ENCODE data around the gene DOK6.
"Not testable (repeated sequence)": the region's sequence is repeated elsewhere in the genome, so short reads cannot be mapped to it uniquely, and the experiment has no call there.

DOK6 gene

DNA sequence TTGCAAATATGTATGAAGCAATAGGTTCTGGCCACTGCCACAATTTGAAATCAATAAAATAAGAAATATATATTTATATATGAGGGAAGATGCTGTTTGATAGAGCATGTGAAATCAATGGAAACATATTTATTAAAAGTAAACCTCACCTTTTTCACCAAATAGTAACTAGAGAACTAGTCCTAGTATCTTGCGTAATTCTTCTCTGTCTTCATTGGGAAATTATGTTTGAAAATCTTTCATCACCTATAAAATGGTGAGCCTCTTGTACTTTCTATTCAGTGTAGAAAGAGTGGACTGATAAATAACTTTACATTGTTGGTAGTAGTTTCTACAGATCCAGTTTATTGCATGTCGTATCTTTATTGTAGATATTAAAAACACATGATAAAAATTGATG lies 444.0 kb downstream of the DOK6 start:
- Mint-ChIP-seq H3K27ac (no peak overlapping the region), H3K4me1 (ENCODE audit: low read depth in 2 of 2) (no peaks in the 10 kb centered on the region), H3K9me3 (no peaks in the 10 kb centered on the region), H3K27me3 (no peaks in the 10 kb centered on the region), H3K36me3 (ENCODE audit: insufficient read depth) (peaks cover 12% of the 10 kb centered on the region), H3K4me3 (no peak overlapping the region)
- ATAC-seq (replicated peaks) (no peak), DNase-seq (no peak)

DNA sequence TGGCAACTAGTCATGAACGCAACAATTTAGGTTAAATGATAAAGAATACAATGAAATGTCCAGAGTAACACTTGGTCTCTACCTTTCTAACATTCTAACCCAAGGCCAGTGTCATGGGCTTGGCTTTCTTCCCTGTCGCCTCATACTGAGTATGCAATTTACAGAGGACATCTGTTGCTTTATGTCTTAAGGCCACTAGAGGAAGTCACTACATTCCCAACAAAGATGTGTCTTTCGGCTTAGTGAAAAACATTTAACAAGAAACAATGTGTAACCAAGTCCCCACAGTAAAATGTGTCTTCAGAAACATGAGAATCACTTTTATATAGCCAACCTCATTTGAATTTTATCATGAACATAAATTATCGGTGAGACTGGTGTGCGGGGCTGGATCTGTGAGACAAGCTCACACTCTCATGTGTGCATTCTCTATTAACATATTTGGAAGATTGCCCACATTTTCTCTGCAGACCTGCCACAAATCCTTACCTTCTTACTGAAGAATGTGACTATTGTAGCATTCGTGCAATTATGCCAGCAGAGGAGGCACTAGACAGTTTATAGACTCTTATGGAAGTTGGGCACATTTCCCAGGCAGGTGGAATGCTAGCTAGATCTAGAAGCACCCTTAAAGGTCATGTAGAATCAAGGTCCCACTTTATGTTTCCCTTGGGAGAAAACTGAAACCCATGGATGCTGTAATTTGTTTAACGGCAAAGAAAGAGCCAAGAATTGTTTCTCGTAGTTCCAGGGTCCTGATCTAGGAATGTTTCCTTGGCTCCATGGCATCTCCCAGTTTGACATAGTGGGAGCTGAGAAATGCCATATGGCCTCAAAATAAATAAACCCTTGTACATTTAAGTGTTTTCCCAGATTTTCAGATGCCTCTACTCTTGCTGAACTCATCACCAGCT lies 445.2 kb downstream of the DOK6 start:
- H3K4me3 Mint-ChIP-seq: no peak overlapping the region
- no peak for ATAC-seq (replicated peaks)

DNA sequence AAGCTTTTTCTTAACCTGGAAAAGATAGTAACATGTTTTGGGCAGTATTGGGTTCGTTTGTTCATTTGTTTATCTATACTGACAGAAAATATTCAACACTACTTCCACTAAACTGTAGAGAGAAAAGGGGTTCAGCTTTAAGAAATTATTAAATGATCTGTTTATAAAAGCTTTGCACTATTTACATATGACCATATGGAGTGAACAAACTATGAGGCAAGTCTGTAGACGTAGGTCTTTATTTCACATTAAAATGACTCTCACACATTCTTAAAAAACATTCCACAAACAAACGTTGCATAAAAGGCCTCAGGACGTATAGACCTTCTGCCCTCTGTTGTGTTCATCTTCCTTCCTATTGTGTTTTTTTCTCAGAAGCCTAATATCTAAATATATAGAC lies 452.4 kb downstream of the DOK6 start:
- no peak for ATAC-seq (replicated peaks)
- H3K36me3 Mint-ChIP-seq (ENCODE audit: insufficient read depth): peaks cover 15% of the 10 kb centered on the region
- H3K27ac Mint-ChIP-seq: no peak overlapping the region

More for the DNA sequence above, 445.2 kb downstream of the DOK6 start:
- Mint-ChIP-seq H3K27me3 (no peaks in the 10 kb centered on the region), H3K36me3 (ENCODE audit: insufficient read depth) (peaks cover 4% of the 10 kb centered on the region), H3K9me3 (no peaks in the 10 kb centered on the region), H3K27ac (no peak overlapping the region), H3K4me1 (ENCODE audit: low read depth in 2 of 2) (no peaks in the 10 kb centered on the region)
- no peak for DNase-seq

DNA sequence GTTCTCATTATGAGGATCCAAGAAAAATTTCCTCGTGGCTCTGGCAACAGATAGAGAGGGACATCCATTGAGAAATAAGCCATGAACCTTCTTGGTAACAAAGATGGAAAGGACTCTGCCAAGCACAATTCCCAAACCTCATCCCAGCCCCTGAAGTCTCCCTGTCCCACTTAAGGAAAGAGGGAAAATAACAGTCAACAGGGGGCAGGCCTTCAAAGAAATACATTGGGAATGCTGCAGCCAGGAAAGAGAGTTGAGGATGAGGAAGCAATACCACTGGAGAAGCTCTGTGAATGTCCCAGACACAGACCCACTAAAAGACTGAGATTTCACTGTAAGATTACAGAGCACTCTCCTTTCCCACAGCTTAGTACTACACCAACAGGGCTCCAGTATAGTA lies 453.8 kb downstream of the DOK6 start:
- Mint-ChIP-seq H3K4me1 (ENCODE audit: low read depth in 2 of 2) (peaks cover 0 to 3% of the 10 kb centered on the region in 2 donors), H3K27me3 (no peaks in the 10 kb centered on the region), H3K27ac (no peak overlapping the region), H3K36me3 (ENCODE audit: insufficient read depth) (peaks cover 18% of the 10 kb centered on the region), H3K4me3 (no peak overlapping the region), H3K9me3 (no peaks in the 10 kb centered on the region)
- ATAC-seq (replicated peaks): no peak
- no peak for DNase-seq

More for the DNA sequence above, 452.4 kb downstream of the DOK6 start:
- peaks cover 0 to 3% of the 10 kb centered on the region in 2 donors for H3K4me1 Mint-ChIP-seq (ENCODE audit: low read depth in 2 of 2)
- DNase-seq: no peak
- no peaks in the 10 kb centered on the region for H3K9me3 Mint-ChIP-seq
- no peaks in the 10 kb centered on the region for H3K27me3 Mint-ChIP-seq
- H3K4me3 Mint-ChIP-seq: no peak overlapping the region

DNA sequence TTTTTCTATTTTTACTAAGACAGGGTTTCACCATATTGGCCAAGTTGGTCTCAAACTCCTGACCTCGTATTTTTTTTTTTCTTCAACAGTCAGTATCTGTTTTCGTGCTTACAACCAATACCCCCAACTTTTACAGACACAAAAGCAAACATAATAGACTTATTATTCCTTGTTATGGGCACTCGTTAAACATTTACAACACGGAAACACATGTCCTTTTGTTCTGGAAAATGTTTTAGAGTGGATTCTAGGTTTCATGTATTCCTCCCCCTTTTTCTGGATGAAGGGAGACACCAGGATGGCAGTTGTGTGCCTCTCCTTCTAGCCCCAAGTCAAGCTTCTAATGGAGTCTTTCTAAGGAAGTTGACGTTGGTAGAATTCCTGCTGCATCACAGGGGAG lies 458.2 kb downstream of the DOK6 start:
- Mint-ChIP-seq H3K27me3 (no peaks in the 10 kb centered on the region), H3K36me3 (ENCODE audit: insufficient read depth) (peaks cover 33% of the 10 kb centered on the region), H3K4me3 (no peak overlapping the region), H3K4me1 (ENCODE audit: low read depth in 2 of 2) (no peaks in the 10 kb centered on the region), H3K27ac (no peak overlapping the region), H3K9me3 (no peaks in the 10 kb centered on the region)
- DNase-seq (no peak), ATAC-seq (replicated peaks) (no peak)

DNA sequence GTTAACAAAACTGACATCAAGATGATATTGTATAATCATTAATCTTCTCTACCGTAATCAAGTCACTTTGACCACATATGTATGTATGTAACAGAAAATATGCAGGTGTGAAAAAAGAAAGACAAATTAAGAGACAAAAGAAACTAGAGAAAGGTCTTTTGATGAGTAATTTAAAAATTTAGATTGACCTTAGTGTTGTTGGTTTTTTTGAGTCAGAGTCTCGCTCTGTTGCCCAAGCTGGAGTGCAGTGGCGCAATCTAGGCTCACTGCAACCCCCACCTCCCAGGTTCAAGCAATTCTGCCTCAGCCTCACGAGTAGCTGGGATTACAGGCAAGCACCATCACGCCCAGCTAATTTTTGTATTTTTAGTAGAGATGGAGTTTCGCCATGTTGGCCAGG lies 464.1 kb downstream of the DOK6 start:
- ATAC-seq (replicated peaks); H3K4me1 Mint-ChIP-seq (ENCODE audit: low read depth in 2 of 2); H3K27me3 Mint-ChIP-seq; H3K4me3 Mint-ChIP-seq; H3K27ac Mint-ChIP-seq; H3K9me3 Mint-ChIP-seq; DNase-seq: not testable (repeated sequence)
- peaks cover 37% of the 10 kb centered on the region for H3K36me3 Mint-ChIP-seq (ENCODE audit: insufficient read depth)

DNA sequence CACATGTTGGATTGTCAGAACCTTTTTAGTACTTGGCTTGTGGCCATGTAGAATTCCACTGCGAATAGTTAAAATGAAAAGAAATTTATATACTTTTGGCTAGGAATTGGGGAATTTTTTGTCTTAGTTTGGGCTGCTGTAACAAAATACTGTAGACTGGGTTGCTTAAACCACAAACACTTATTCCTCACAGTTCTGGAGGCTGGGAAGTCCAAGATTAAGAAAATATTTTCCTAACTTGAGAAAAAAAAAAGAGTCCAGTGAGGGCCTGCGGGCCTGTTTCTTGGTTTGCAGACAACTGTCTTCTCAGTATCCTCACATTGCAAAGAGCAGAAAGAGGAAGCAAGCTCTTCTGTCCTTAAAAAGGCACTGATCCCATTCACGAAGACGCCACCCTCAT lies 465.1 kb downstream of the DOK6 start:
- DNase-seq (no peak), ATAC-seq (replicated peaks) (no peak)
- Mint-ChIP-seq H3K36me3 (ENCODE audit: insufficient read depth) (peaks cover 41% of the 10 kb centered on the region), H3K27ac (no peak overlapping the region), H3K4me3 (no peak overlapping the region), H3K27me3 (no peaks in the 10 kb centered on the region), H3K4me1 (ENCODE audit: low read depth in 2 of 2) (peaks cover 0 to 5% of the 10 kb centered on the region in 2 donors), H3K9me3 (no peaks in the 10 kb centered on the region)

DNA sequence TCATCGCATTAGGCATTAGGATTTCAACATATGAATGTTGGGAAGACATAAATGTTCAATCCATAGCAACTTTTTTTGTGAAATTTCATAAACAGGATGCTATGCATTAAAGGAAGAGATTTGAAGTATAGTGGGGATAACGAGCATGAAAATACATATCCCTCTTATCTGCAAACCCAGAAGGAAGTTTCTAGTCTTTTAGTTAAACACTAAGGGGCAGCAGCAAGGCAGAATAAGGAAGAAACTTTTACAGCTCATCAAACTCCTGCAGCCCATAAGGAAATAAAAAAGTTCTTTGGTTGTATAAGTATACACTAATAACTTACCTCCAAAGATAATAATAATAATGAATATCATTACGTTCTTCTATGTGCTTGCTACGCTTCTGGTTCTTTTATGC lies 465.5 kb downstream of the DOK6 start:
- DNase-seq (no peak), ATAC-seq (replicated peaks) (no peak)
- Mint-ChIP-seq H3K27me3 (no peaks in the 10 kb centered on the region), H3K4me3 (no peak overlapping the region), H3K9me3 (no peaks in the 10 kb centered on the region), H3K4me1 (ENCODE audit: low read depth in 2 of 2) (peaks cover 0 to 5% of the 10 kb centered on the region in 2 donors), H3K27ac (no peak overlapping the region), H3K36me3 (ENCODE audit: insufficient read depth) (peaks cover 46% of the 10 kb centered on the region)

DNA sequence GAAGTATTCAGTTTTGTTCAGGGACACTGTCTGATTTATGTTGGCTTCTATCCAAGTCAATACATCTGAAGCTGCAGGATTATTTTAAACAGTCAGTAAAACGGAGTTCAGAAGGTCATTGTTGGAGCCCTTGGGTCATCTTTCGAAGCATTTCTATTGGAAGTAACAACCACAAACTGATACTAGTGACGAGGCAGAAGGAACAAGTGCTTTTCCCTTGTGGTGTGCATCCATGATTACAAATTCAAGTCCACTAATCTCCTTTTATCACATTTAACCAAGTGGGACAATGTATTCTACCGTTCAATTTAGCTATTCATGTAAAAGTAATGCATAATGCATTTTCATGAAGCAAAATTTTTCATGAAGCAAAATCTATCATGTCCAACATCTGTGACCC lies 470.0 kb downstream of the DOK6 start:
- DNase-seq: no peak
- Mint-ChIP-seq H3K36me3 (ENCODE audit: insufficient read depth) (peaks cover 28% of the 10 kb centered on the region), H3K9me3 (no peaks in the 10 kb centered on the region), H3K4me3 (no peak overlapping the region), H3K27ac (no peak overlapping the region), H3K4me1 (ENCODE audit: low read depth in 2 of 2) (peaks cover 15% of the 10 kb centered on the region in 2 donors), H3K27me3 (no peaks in the 10 kb centered on the region)
- ATAC-seq (replicated peaks): no peak

DNA sequence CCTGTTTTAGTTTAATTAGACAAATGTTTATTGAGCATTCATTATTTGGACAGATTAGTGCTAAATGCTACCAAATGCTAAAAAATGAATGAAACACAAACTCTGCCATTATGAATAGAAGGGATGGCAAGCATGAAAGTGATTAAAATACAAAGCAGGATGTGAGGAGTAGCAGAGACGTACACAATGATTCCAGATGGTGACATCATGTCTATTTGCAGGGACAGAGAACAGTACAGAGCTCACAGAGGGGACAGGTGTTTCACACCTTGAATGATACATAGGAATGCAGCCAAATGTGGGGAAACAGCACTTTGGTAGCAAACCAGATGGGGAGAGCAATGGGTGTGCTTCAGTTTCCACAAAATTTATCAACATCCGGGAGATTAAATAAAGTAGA lies 470.7 kb downstream of the DOK6 start:
- H3K27me3 Mint-ChIP-seq: no peaks in the 10 kb centered on the region
- H3K4me3 Mint-ChIP-seq: no peak overlapping the region
- DNase-seq: no peak
- H3K27ac Mint-ChIP-seq: no peak overlapping the region
- peaks cover 16% of the 10 kb centered on the region in 2 donors for H3K4me1 Mint-ChIP-seq (ENCODE audit: low read depth in 2 of 2)
- no peak for ATAC-seq (replicated peaks)
- peaks cover 28% of the 10 kb centered on the region for H3K36me3 Mint-ChIP-seq (ENCODE audit: insufficient read depth)
- H3K9me3 Mint-ChIP-seq: no peaks in the 10 kb centered on the region

DNA sequence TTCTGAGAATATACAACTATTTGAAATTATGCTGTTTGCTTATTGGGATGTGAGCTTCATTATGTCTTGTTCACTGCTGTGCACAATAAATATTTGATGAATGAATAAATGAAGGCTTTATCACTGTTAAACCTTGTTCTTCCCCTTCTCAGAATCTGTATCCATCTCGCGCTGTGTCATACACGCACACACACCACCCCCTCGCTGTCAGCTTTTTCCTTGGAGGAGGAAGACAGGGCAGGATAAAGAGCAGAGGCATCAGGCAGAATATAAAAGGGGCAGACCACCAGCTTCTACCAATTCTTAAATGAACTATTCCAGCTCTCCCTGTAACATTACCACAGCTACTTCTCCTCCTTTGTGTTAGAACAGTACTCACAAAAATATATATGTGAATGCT lies 472.0 kb downstream of the DOK6 start:
- Mint-ChIP-seq H3K9me3 (no peaks in the 10 kb centered on the region), H3K36me3 (ENCODE audit: insufficient read depth) (peaks cover 32% of the 10 kb centered on the region), H3K4me1 (ENCODE audit: low read depth in 2 of 2) (peaks cover 16 to 21% of the 10 kb centered on the region in 2 donors), H3K27me3 (no peaks in the 10 kb centered on the region), H3K4me3 (no peak overlapping the region), H3K27ac (peak overlapping the region; percentile 26 to 78)
- DNase-seq: no peak
- ATAC-seq (replicated peaks): no peak

DNA sequence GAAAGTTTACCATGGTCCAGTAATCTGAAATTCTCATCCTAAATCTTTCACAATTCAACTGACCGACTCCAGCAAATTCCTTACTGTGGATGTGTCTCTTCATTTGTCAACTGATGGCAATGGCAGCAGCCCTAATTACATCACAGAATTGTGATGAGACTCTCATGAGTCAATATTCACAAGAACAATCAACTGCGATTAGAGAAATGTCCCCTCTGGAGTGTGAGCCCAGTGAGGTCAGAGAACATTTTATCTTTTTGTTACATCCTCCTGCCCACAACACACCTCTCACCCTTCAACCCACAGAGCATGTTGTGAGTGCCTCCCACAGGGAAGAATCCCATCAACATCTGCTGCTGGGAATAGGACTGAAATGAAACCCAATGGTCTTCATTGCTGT lies 473.4 kb downstream of the DOK6 start:
- Mint-ChIP-seq H3K27ac (peak overlapping the region in 1 of 2 donors; percentile 7), H3K4me3 (no peak overlapping the region), H3K9me3 (no peaks in the 10 kb centered on the region), H3K36me3 (ENCODE audit: insufficient read depth) (peaks cover 31% of the 10 kb centered on the region), H3K4me1 (ENCODE audit: low read depth in 2 of 2) (peaks cover 16 to 22% of the 10 kb centered on the region in 2 donors), H3K27me3 (no peaks in the 10 kb centered on the region)
- peak; percentile 19 for ATAC-seq (replicated peaks)
- no peak for DNase-seq

DNA sequence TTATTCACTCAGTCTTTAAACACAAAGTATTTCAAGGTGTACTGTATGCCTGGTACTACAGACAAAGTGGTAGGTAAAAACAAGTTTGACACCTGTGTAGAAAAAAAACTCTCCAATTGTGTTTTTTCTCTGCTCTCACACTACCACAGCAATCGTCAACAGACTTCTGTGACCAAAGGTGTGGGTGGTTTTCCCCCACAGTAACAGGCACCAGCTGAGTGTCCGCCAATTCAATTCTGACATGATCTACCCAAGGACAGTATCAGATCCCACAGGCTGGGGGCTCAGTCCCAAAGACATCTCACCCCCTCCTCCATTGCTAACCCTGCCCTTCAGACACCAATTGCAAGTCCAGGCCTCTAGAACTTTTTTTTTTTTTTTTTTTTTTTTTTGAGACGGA lies 475.8 kb downstream of the DOK6 start:
- H3K4me3 Mint-ChIP-seq: no peak overlapping the region
- no peaks in the 10 kb centered on the region for H3K9me3 Mint-ChIP-seq
- no peak overlapping the region for H3K27ac Mint-ChIP-seq
- ATAC-seq (replicated peaks) (peak; percentile 85), DNase-seq (no peak)
- peaks cover 13% of the 10 kb centered on the region for H3K36me3 Mint-ChIP-seq (ENCODE audit: insufficient read depth)
- peaks cover 25% of the 10 kb centered on the region in 2 donors for H3K4me1 Mint-ChIP-seq (ENCODE audit: low read depth in 2 of 2)
- no peaks in the 10 kb centered on the region for H3K27me3 Mint-ChIP-seq

DNA sequence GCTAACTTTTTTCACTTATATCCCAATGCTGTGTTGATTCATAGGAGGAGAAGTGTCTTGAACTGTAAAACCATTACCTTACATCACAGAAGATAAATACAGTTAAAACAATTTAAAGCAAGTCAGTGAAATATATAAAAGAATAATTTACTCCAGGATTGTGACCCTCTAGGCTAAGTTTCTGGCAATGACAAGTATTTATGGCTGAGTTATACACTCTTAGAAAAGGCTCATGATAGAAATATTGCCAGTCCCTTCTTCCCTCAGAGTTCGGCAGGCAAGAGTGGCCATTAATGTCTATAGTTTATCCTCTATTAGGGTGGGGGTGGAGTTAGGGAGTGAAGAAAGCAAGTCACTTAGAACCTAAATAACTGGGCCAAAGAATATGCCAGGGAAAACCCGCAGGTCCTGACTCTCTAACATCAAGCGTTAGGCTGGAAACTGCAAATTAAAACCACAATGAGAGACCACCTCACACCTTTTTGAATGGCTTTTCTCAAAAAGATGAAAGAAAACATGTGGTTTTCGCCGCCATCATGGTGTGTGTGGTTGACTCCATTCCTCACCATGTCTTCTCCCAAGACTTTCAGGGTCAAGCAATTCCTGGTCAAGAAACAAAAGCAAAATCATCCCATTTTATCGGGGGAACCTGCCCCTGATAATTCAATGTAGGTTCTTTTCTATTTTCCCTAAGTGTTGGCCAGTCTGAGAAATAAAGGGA lies 477.7 kb downstream of the DOK6 start:
- Mint-ChIP-seq H3K4me1 (ENCODE audit: low read depth in 2 of 2) (peaks cover 27 to 28% of the 10 kb centered on the region in 2 donors), H3K9me3 (no peaks in the 10 kb centered on the region), H3K27ac (no peak overlapping the region), H3K4me3 (no peak overlapping the region), H3K36me3 (ENCODE audit: insufficient read depth) (peaks cover 8% of the 10 kb centered on the region), H3K27me3 (no peaks in the 10 kb centered on the region)
- no peak for ATAC-seq (replicated peaks)
- DNase-seq: no peak
